ENCODE results near the gene ZNF385D. TPM values are rescaled to one million over a fixed set of nuclear protein-coding genes. Genes with fewer than 3 reads are reported as not detected.
A peak's percentile ranks its signal among the peaks of the same experiment; 100 is the strongest.

The ZNF385D gene
- total RNA-seq, 1 donor from 2014 or later: 0.79 TPM

DNA sequence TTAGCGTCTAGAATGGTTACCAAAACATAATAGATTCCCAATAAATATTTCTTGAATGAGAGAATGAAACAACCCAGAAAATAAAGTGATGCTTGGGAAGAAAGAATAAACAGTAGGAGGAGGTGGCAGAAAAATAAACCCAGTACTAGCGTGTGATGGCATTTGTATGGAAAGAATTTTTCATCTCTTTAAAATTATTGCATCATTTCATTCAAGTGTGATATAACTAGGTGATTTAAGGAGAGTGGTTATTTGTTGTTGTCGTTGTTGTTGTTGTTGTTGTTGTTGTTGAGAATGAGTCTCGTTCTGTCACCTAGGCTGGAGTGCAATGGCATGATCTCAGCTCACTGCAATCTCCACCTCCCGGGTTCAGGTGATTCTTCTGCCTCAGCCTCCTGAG is 293.9 kb downstream of the ZNF385D start:
- DNase-seq (ENCODE audit: low read depth, low spot score): no peak

- no peak for DNase-seq (ENCODE audit: low read depth, low spot score)
Observed at GRCh38 chr3:21449738-21450137, 301.3 kb downstream of the ZNF385D start.

DNA sequence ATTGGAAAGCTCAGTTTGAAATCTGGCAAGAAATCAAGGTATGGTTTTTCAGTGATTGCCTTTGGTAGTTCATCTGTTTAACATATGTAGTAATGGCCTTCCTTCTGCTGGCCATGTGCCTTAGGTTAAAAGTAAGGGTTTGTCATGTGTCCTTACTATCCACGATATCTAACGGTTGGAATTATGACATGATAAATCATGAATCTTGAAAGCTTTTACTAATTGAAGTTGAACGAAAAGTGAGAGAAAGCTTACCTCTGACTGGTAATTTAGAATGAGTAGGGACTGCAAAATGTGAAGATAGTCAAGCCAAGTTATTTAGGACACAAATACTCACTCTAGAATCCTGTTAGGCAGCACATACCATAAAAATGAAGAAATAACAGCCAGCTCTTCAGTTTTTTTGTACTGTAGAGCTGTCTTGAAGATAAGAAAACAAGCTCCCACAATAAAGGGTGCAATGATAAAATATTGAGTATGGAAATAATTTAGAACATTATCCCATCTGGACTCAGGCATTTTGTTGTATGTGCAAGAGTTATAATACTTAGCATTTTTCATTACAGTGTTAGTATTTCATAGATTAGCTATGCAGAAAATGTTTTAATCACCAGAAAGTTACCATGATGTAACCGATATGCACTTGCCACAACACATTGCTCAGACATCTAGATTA is 303.4 kb downstream of the ZNF385D start:
- DNase-seq (ENCODE audit: low read depth, low spot score): no peak

- no peak for DNase-seq (ENCODE audit: low read depth, low spot score)
Observed at GRCh38 chr3:21446945-21447475, 304.0 kb downstream of the ZNF385D start.

DNA sequence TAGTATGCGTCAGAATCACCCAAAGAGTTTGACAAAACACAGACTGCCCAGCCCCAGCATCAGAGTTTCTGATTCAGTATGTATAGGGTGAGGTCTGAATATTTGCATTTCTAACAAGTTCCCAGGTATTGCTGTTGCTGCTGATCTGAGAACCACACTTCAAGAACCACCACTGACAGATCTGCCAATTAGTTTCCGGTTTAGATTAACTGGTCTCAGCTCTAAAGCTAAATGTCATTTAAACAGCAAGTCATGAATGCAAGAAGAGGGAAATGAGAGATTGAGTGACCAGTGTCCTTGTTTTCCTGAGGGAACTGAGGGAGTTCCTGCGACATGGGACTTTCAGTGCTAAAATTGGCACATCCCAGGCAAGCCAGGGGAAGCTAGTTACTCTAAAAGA is 305.0 kb downstream of the ZNF385D start:
- DNase-seq (ENCODE audit: low read depth, low spot score): no peak

- DNase-seq (ENCODE audit: low read depth, low spot score): no peak
Observed at GRCh38 chr3:21441821-21442220, 309.2 kb downstream of the ZNF385D start.

- DNase-seq (ENCODE audit: low read depth, low spot score): no peak
Observed at GRCh38 chr3:21436835-21437234, 314.2 kb downstream of the ZNF385D start.

GRCh38 chr3:21435871-21436270 is 315.1 kb downstream of the ZNF385D start:
- DNase-seq (ENCODE audit: low read depth, low spot score): peak; percentile 19

DNA sequence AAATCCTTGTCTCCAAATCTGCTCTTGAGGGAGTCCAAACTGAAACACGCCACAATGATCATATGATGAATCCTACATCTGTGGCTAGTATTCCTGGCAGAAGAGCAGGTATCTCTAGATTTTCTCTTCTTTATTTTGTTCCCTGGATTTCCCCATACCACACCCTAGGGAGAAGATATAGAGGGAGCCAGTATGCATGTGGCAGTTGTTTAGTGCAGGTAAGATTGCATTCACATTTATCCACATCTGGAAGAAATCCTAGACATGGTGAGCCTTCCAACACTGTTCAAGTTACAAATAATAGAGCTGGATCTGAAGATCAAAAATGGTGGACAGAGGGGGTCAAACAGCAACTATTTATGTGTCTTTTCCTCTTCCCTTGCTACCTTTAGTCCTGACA is 316.7 kb downstream of the ZNF385D start:
- DNase-seq (ENCODE audit: low read depth, low spot score): no peak

GRCh38 chr3:21433751-21434150 is 317.3 kb downstream of the ZNF385D start:
- no peak for DNase-seq (ENCODE audit: low read depth, low spot score)

- DNase-seq (ENCODE audit: low read depth, low spot score): no peak
Observed at GRCh38 chr3:21426920-21427319, 324.1 kb downstream of the ZNF385D start.

GRCh38 chr3:21425715-21426114 is 325.3 kb downstream of the ZNF385D start:
- DNase-seq (ENCODE audit: low read depth, low spot score): no peak

DNA sequence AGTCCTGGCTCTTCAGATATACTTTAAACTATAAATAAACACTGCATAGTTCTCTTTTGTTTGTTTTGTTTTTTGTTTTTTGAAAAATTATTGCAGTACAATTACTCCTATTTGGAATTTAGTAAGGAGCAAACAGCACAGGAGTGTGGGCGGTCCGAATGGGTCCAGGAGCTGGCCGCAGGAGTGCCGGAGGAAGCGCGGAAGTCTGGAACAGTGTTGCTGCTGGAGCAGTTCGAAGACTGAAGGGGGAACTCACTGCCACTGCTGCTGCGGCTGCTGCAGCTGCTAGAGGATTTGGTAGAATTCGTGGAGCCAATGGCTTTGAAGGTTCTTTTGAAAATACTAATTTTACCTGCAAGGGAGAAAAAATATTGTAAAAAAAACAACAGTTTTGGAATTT is 329.9 kb downstream of the ZNF385D start:
- no peak for DNase-seq (ENCODE audit: low read depth, low spot score)

- no peak for DNase-seq (ENCODE audit: low read depth, low spot score)
Observed at GRCh38 chr3:21417991-21418390, 333.0 kb downstream of the ZNF385D start.

DNA sequence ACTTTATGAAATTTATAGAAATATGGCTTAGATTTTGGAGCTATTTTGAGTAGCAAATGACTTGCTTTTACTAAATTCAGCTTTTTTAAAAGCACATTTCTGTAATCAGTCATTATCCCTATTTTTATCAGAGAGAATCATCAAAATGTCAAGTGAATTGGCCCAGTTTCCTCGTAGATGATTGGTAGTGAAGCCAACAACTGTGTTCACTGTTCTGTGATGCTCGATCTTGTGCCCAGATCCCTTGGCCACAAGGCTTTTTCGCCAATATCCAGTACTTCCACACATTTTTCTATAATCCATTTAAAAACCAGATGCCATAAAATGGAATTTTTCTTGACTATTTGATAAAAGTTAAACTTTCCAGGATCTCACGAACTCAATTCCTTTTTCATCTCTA is 336.5 kb downstream of the ZNF385D start:
- no peak for DNase-seq (ENCODE audit: low read depth, low spot score)

DNA sequence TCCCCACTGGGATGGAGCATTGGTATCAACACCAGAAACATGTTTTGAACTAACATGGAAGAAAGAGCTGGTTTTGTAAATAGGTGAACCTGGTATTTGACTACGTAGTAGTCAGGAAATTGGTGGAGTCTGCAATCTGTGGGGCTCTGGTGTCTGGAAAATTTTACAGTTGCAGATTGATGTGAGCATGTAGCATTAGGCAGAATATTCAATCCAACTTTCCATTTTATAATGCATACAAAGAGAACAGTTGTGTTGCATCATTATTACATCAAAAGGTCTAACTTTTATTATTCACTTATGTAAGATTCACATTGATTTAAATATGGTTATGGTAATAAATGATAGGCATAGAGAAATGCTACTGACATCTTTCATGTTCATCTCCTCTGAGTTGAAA is 340.0 kb downstream of the ZNF385D start:
- DNase-seq (ENCODE audit: low read depth, low spot score): no peak

DNA sequence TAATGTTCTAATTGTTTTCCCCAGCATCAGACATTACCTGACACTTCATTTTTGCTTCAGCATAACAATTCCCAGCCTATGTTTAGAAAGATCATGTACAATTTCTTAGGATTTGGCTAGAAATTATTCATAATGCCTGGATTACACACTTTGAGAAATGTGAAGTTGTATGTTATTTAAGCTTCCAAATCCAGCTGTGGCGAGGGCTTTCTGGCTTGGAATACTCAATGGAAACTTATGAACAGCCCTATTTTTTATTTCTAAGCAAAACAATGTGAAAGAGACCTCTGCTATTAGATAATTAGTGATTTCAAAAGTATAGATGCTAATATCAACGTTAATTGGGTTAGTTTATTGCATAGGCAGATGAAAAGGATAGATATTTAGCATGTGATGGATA is 341.6 kb downstream of the ZNF385D start:
- no peak for DNase-seq (ENCODE audit: low read depth, low spot score)

GRCh38 chr3:21407743-21408142 is 343.3 kb downstream of the ZNF385D start:
- no peak for DNase-seq (ENCODE audit: low read depth, low spot score)

DNA sequence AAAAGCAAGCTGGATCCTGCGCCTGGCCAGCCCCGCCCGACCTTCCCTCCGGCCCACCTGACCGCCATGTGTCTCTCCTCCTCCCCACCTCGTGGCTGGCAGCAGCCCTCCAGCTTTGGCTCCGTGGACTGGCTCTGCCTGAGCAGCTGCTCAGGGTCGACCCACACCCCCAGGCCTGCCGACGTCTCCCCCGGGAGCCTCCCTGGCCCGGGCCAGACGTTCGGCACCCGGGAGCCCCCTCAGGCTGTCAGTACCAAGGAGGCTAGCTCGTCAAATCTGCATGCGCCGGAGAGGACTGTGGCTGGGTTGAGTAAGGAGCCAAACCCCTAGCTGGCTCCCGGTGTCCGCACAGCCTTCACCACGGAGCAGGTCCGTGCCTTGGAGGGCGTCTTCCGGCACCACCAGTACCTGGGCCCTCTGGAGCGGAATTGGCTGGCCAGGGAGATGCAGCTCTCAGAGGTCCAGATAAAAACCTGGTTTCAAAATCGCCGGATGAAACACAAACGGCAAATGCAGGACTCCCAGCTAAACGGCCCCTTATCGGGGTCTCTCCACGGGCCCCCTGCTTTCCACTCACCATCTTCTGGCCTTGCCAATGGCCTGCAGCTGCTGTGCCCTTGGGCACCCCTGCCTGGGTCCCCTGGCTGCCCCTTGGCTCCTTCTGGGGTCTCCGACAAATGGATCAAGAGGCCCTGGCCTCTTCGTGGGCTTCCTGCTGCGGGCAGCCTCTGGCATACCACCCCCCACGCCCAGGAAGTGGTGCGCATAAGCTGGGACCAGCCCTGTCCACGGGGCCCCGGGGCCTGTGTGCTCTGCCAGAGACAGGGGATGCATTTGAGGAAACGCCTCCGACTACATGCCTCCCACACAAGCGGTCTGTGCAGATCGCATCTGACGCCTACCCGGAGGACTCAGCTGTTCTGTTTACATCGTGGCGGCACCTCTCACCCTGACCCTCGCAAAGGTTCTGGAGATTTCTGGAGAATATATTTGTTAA is 345.0 kb downstream of the ZNF385D start:
- DNase-seq (ENCODE audit: low read depth, low spot score): no peak

DNA sequence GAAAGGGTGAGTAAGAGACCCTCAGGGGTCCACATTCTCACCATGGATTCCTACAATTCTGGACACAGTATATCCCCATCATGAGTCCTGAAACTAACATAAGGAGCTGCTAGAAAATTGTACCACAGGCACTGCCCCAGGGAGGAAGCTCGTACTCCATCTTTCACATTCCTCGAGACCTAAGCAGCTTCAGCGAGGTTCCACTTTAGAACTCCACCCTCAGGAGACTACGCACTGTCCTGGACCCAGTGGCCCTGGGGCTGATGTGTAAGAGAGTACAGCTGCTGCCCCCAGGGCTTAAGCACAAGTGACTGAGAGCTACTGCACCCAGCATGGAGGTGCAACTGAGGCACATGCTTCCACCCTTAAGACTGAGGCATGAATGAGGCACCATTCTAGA is 352.5 kb downstream of the ZNF385D start:
- no peak for DNase-seq (ENCODE audit: low read depth, low spot score)

DNA sequence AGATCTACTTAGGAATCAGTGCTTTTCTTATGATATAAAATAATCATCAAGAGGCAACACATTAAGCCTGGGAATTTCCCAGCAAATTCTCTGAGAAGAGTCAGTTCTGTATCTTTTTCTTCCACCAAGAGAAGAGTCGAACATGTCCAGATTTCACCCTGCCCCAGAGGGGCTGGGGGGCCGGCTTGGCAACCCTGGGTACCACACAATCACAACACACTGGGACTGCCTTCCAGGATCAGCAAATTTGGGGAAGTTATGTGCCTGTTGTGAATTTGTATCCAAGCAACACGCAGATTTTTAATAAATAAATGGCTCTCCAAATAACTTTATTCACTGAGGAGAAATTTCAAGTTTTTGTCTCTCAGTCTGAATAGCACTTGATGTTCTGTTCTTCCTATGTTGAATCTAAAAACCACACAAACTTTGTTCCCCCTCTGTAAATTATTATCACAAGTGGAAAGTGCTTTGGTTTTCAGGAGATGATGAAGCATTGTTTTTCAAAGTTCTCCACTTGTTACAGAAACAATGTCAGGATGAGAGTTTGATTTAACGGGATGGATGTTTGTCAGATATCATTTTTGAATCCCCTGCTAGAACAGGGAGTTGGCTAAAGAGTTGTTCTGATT is 357.2 kb downstream of the ZNF385D start:
- DNase-seq (ENCODE audit: low read depth, low spot score): no peak

DNA sequence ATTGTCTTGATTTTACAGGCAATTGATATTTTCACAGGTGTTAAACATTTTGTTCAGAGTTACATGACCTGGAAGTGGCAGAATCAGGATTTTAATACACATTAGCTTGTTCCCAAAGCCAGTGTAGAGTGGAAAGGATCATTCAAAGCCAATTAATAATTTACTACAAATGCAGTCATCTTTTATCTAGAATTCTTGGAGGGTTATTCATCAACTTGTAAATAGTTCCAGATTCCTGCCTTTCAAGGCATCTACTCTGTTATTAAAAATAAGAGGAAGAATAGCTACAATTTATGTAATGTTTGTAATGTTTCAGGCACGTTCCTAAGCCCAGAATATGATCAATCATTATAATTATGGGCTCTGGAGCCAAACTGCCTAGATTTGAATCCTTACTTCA is 358.5 kb downstream of the ZNF385D start:
- no peak for DNase-seq (ENCODE audit: low read depth, low spot score)
